ENCODE results near the gene BOD1L1.

DNA sequence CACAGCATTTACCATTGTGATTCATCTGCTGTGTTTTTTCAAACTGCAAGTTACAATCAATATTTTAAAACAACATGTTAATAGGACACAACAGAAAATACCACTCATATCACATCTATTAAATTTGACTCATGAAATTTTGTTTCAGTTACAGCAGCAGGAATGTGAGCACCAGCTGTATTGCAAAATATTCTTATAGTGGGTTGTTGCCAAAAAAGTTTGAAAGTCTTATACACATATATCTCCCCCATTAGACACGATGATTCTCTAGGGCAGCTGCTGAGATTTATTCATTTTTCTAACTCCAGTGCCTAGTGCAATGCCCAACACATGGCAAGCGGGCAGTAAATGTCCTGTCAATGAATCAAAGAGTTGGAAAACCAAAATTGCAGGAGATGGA is 56.6 kb downstream of the BOD1L1 start:
- TF ChIP-seq CTCF (IDR thresholded peaks at IDR 0.05) (no peak), EP300 (IDR thresholded peaks at IDR 0.05) (no peak), POLR2A (IDR thresholded peaks at IDR 0.05; ENCODE audit: low read depth) (no peak), POLR2AphosphoS5 (IDR thresholded peaks at IDR 0.05) (no peak)

All from esophagus muscularis mucosa (tissue), 4 donors.